ENCODE results near the gene AHSG.
"Not testable (repeated sequence)": the region's sequence is repeated elsewhere in the genome, so short reads cannot be mapped to it uniquely, and the experiment has no call there.

AHSG gene

GRCh38 chr3:186612721-186613636 lies at the start of gene AHSG:
TSS of gene AHSG (plus strand) at chr3:186613060. CDS start at chr3:186613142, 82 bp downstream.
- no peak for FAIRE-seq

GRCh38 chr3:186564586-186564985 lies 48.3 kb upstream of the AHSG start:
- no peak for FAIRE-seq

GRCh38 chr3:186566772-186567071 lies 46.1 kb upstream of the AHSG start:
- FAIRE-seq: no peak

- FAIRE-seq: no peak
These were observed 45.6 kb upstream of the AHSG start, which contains the start of gene TBCCD1 for GRCh38 chr3:186567072-186567921. TSS of gene TBCCD1 (minus strand) at chr3:186567339. CDS start at chr3:186564329, 3,010 bp downstream.

DNA sequence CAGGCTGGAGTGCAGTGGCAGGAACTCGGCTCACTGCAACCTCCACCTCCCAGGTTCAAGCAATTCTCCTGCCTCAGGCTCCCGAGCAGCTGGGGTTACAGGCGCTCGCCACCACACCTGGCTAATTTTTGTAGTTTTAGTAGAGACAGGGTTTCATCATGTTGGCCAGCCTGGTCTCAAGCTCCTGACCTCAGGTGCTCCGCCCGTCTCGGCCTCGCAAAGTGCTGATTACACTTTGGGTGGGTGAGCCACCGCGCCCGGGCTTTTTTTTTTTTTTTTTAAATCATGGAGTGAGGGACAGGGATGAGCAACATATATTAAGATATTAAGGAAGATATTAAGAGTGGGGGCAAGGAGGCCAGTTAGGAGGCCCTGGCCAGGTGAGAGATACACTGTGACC lies 43.5 kb upstream of the AHSG start:
- FAIRE-seq: not testable (repeated sequence)

- no peak for FAIRE-seq
These were observed 43.1 kb upstream of the AHSG start for GRCh38 chr3:186569779-186570095.

DNA sequence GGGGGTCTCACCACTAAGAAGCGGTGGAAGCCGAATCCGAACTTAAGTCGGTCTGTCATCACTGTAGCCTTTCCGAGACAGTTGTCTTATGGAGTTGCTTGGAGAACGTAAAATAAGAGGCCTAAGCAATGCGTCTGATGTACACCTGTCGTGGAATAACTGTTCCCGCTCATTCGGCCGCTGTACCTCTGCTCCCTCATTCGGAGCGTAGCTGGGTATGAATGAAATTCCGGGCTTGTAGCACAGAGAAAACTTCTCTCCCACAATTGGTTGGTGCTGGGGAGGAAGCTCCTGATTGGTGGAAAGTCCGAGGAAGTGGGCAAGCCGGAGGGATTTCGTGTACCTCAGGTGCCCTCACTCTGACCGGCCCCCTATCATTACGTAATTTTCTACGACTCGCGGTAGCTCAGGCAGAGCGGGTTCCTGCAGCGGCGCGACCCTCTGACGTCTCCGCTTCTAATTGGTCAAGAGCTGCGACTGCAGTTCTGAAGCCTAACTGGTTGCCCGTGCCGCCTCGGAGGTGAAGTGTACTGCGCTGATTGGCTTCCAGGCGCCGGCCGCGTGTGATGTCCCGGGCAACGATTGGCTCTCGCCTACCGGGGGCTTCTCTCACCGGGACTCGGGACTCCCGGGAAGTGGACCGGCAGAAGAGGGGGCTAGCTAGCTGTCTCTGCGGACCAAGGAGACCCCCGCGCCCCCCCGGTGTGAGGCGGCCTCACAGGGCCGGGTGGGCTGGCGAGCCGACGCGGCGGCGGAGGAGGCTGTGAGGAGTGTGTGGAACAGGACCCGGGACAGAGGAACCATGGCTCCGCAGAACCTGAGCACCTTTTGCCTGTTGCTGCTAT lies 42.5 kb upstream of the AHSG start, which contains the start of gene DNAJB11:
Gene DNAJB11, plus strand, starts transcription at position 625 of the 845 bp plus-strand sequence. Its CDS starts 178 bp downstream, at position 803.
- FAIRE-seq: peak; percentile 99

DNA sequence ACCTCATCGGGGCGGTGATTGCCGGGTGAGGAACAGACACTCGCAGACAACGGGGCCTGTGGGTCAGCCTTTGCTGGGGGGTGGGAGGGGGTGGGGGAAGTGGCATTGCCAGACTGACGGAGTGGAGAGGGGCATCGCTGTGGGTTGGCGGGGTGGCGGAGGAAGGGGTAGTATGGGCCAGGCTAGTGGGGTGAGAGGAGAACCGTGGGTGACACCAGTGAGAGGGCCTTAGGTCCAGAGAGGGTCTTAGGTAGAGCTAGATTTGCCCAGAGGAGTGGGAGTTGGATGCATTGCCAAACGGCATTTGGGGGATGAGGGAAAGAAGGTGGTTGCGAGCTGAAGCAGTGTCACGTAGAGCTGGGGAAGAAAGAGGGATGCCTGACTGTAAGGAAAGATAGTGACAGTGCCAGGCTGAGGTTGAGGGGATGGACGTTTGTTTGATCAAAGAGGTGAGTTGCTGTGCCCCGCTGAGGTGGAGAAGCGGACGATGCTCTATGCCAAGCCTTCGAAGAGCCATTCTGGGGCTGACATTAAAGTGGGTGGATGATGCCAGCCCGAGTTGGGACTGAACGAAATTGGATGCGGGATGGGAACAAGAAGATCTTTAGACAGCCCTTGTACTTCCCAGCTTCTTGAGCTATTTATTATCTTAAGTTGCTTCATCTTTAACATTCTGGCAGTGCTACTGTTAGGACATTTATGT lies 41.8 kb upstream of the AHSG start:
- FAIRE-seq: no peak

DNA sequence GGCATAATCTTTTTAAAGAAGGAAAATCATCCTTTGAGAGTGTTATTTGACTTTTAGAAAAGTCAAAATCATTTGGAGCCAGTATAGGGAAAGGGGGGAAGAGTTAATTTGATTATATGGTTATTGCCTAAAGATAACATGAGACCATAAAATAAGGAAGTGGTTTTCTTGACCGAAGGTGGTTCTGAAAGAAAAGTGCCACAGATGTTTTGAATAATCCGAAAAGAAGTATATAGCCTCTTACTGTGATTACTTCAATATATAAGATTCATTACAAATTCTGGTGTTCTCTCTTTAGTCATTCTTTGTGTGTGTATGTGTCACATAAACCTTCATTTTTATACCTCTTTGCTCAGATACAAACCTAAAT lies 41.2 kb upstream of the AHSG start:
- no peak for FAIRE-seq

DNA sequence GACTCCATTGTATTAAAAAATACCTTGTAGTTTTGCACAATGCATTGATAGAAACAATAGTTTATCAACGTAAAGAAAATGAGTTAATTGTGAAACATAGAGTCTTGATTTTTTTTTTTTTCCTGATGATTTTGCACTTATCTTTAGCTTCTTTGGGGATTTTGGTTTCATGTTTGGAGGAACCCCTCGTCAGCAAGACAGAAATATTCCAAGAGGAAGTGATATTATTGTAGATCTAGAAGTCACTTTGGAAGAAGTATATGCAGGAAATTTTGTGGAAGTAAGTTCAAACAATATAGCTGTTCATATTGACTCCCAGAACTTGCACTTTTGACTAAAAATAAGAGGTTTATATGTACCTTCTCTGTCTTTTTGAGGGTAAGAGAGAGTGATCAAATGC lies 35.3 kb upstream of the AHSG start:
- FAIRE-seq: no peak

DNA sequence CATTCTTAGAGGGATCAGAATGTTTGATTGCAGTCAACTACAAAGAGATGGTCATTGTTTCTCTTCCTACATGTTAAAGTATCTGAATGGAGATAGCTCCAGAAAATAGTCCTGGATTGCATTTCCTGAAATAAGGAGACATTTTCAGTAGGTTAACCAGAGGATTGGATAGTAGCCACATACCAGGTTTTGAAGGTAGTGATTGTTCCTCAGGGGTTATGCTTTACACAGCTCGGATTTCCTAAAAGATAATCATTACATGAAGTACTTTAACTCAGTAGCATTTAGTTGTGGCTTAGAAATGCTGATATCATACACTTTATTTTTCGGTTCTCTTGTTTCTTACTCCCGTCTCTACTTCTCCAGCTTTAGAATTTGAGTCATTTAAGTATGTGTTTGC lies 32.1 kb upstream of the AHSG start:
- FAIRE-seq: no peak

- FAIRE-seq: no peak
These were observed 30.3 kb upstream of the AHSG start for GRCh38 chr3:186582541-186582940.

DNA sequence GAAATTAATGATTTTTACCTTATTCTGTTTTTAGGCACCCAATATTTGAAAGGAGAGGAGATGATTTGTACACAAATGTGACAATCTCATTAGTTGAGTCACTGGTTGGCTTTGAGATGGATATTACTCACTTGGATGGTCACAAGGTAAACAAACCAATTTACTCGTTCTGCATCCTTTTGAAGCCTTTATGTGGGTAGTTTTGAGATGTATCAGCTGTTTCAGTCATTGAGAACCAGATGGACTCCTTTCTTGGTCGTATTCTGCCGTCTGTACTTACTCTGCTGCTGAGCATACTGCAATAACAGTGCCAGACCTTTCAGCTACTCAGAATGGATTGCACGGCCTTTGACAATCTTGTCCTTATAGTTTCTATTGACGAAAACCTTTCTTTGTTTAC lies 29.0 kb upstream of the AHSG start:
- no peak for FAIRE-seq

DNA sequence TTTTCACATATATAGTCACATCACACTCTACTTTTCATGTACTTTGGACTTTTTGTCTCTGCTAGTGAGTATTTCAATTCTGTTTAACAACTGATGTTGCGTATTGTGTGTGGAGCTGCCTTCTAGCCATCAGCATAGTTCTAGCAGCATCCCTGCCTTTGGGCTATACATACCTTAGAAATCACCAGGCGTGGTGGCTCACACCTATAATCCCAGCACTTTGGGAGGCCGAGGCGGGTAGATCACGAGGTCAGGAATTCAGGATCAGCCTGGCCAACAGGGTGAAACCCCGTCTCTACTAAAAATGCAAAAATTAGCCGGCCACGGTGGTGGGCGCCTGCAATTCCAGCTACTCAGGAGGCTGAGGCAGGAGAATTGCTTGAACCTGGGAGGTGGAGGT lies 26.6 kb upstream of the AHSG start:
- not testable (repeated sequence) for FAIRE-seq

DNA sequence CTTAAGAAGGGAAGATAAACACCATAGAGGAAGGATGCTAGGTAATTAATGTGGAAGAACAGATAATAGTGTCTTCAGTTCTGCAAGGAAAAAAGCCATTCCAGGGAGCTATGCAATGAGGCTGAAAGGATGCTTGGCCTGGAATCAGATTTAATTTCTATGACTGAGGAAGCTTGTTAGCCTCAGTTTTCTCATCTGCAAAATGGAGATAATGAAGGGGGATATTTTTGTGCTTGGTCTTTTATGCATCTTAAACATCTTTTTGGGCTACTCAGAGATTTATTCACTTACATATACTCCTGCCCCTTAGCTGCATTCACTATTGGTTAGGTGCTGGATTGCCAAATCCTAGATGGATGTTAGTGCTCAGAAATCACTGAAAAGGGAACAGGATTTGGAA lies 25.7 kb upstream of the AHSG start:
- FAIRE-seq: no peak

- FAIRE-seq: no peak
These were observed 24.2 kb upstream of the AHSG start for GRCh38 chr3:186588632-186589031.

DNA sequence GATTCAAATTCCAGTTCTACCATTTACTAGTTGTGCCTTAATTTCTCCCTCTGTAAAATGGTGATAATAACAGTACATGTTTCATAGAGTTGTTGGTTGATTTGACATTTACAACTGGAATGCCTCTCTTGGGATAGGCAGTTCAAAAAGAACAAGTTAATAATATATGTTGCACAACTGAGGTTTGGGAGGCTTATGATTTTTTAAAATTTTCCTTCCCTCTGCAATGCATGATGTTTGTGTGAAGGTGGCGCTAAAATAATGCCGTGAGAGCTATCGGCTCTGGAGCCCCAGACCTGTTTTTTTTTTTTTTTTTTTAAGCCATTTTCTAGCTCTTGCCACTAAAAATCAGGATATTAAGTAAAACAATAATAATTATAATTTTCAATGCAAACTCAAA lies 23.7 kb upstream of the AHSG start:
- peak; percentile 78 for FAIRE-seq

DNA sequence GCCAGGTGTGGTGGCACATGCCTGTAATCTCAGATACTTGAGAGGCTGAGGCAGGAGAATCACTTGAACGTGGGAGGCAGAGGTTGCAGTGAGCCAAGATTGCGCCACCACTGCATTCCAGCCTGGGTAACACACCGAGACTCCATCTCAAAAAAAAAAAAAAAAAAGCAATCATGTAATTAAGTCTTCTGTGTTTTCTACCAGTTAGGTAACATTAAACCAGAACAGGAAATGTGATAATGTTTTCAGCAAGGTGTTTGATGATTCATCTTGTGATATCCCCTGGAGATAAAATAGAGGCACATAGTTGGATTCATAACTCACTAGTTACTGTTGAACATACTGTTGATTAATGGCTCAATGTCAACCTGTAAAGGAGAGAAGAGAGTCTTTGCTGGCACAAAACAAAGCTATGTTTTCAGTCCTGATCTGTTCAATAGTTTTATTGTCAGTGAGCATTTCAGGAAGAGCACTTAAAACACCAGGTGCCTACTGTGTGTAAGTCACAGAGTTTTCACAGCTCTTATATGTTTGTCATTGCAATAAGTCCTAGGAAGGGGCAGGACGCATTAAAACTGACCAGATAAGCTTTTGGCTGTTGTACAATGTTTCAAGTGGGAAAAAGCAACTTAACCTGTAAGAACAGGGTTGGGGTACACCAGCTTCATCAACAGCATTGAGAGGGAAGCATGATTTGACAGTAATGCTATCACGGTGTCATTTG lies 22.8 kb upstream of the AHSG start:
- FAIRE-seq: no peak

DNA sequence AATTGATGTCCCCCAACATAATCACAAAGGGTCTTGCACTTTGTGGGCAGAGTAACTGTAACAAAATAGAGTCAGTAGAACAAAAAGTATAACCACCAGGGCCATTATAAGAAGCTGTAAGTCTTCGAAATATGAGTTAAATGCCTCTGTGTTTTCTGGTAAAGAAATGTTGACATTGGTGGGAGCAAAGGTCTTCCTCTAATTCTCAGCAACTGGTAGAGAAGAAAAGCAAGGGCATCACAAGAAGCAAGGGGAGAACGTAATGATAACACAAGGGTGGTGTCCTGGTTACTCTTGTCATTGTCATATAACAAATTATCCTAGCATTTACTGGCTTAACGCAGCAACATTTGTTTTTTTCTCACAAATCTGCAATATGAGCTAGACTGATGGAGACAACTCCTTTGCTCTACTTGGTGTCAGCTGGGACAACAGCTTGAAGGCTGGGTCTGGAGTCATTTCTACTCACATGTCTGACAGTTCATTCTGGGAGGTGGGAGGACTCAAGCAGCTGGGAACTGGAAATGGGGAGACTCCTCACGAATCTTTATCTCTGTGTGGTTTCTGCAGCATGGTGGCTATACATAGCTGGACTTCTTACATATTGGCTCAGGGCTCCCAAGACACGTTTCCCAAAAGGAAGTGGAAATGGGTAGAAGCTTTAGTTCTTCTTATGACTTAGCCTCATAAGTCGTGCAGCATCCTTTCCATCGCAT lies 22.1 kb upstream of the AHSG start:
- FAIRE-seq: no peak

GRCh38 chr3:186592682-186593081 lies 20.2 kb upstream of the AHSG start:
- no peak for FAIRE-seq

- no peak for FAIRE-seq
These were observed 19.0 kb upstream of the AHSG start for GRCh38 chr3:186593862-186594261.

Data from G401.6 (cell line).